Endothelial cell (in vitro differentiated cells): ENCODE data around the gene KCNH4. TPM values are rescaled to one million over a fixed set of nuclear protein-coding genes. Genes with fewer than 3 reads are reported as not detected.

Experiments used
- DNase-seq: peaks from one replicate; pipeline ENCODE4 v3.0.0; 2021; ENCODE audit warnings: low spot score
- H3K27ac Mint-ChIP-seq: one replicate; pipeline ENCODE4 v1.8.0; 2021; ENCODE audit warnings: mixed read lengths, inconsistent platforms; ENCODE audit not compliant: unreplicated experiment
- H3K27me3 Mint-ChIP-seq: one replicate; pipeline ENCODE4 v1.8.0; 2021; ENCODE audit warnings: mild to moderate bottlenecking, moderate library complexity, mixed read lengths, inconsistent platforms; ENCODE audit not compliant: unreplicated experiment
- H3K36me3 Mint-ChIP-seq: one replicate; pipeline ENCODE4 v1.8.0; 2021; ENCODE audit warnings: mild to moderate bottlenecking, low read depth, mixed read lengths, inconsistent platforms; ENCODE audit not compliant: unreplicated experiment
- H3K4me1 Mint-ChIP-seq: one replicate; pipeline ENCODE4 v1.8.0; 2021; ENCODE audit warnings: mild to moderate bottlenecking, mixed read lengths, inconsistent platforms; ENCODE audit not compliant: unreplicated experiment
- H3K4me3 Mint-ChIP-seq: one replicate; pipeline ENCODE4 v1.8.0; 2021; ENCODE audit warnings: mild to moderate bottlenecking, mixed read lengths, inconsistent platforms; ENCODE audit not compliant: unreplicated experiment
- H3K9me3 Mint-ChIP-seq: one replicate; pipeline ENCODE4 v1.8.0; 2021; ENCODE audit warnings: mixed read lengths, inconsistent platforms; ENCODE audit not compliant: unreplicated experiment
- total RNA-seq: library from RNA; stranded (reverse); fragmentation: NEBNext Ultra II Directional; extraction: Animal tissue kit (Norgen Biotek cat#: 25700); gene quantifications from one replicate; pipeline ENCODE4 v1.2.1, GENCODE V29; 2021; ENCODE audit not compliant: unreplicated experiment
- TF ChIP-seq, protein P1 (sequence below): fragments of 200-600 bp; sonication (generic); IDR thresholded peaks from one replicate; pipeline ENCODE4 v1.5.0; 2021; ENCODE audit warnings: antibody characterized with exemption; ENCODE audit not compliant: unreplicated experiment

KCNH4 gene
- total RNA-seq, 1 donor from 2014 or later = 0.08 TPM

DNA sequence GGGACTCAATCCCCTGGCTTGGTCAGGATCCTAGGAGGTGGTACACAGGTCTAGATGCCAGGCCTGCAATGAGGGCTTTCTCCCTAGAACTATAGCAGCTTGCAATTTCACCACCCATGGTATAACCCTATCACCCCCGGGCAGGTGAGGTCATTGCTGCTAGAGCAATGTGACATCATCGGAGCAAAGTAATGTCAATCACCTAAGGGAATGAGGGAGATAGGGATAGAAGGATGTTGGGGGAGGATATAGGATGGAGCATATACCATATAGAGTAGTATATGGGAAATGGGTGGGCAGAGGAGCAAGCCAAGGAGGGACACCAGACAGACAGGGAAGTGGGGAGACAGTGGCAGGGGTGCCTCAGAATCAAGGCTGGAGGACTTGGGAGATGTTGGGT lies 3.3 kb downstream of the KCNH4 start:
- no peak overlapping the region for H3K27ac Mint-ChIP-seq
- no peak for DNase-seq
- peaks cover 5% of the 10 kb centered on the region for H3K36me3 Mint-ChIP-seq
- no peaks in the 10 kb centered on the region for H3K9me3 Mint-ChIP-seq
- peaks cover 19% of the 10 kb centered on the region for H3K27me3 Mint-ChIP-seq
- TF ChIP-seq, protein P1, sequence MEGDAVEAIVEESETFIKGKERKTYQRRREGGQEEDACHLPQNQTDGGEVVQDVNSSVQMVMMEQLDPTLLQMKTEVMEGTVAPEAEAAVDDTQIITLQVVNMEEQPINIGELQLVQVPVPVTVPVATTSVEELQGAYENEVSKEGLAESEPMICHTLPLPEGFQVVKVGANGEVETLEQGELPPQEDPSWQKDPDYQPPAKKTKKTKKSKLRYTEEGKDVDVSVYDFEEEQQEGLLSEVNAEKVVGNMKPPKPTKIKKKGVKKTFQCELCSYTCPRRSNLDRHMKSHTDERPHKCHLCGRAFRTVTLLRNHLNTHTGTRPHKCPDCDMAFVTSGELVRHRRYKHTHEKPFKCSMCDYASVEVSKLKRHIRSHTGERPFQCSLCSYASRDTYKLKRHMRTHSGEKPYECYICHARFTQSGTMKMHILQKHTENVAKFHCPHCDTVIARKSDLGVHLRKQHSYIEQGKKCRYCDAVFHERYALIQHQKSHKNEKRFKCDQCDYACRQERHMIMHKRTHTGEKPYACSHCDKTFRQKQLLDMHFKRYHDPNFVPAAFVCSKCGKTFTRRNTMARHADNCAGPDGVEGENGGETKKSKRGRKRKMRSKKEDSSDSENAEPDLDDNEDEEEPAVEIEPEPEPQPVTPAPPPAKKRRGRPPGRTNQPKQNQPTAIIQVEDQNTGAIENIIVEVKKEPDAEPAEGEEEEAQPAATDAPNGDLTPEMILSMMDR = no peak
- H3K4me1 Mint-ChIP-seq = peaks cover 7% of the 10 kb centered on the region
- H3K4me3 Mint-ChIP-seq = no peak overlapping the region

DNA sequence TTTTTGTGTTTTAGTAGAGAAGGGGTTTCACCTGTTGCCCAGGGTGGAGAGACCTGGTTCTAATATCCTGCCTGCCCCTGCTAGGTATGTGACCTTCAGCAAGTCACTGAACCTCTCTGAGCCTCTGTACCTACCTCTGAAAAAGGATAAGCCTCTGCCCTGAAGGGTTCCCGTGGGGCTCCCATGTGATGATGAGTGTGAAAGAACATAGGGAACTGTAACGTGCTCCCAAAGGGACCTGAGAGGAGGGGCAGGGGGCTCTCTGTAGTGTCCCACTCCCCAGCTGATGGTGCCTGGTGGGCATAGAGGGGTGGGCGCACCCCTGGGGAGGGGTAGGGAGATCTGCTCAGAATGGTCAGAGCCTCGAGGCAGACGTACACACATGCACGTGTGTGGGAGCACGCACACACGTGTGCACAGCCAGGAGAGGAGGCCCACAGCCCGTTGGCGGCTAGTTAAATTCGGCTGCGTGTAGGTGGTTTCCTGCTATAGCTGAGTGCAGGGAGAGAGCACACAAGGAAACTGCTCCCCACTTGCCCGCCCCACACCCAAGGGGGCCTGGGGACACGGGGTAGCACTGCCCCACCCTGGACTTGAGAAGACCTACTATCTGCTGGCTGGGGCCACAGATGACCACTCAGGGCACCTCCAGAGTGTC lies 6.7 kb downstream of the KCNH4 start:
- peaks cover 20% of the 10 kb centered on the region for H3K27me3 Mint-ChIP-seq
- TF ChIP-seq, protein P1 = no peak
- H3K27ac Mint-ChIP-seq = no peak overlapping the region
- H3K4me1 Mint-ChIP-seq = peaks cover 11% of the 10 kb centered on the region
- no peak for DNase-seq
- H3K36me3 Mint-ChIP-seq = peaks cover 5% of the 10 kb centered on the region
- H3K9me3 Mint-ChIP-seq = no peaks in the 10 kb centered on the region
- H3K4me3 Mint-ChIP-seq = no peak overlapping the region

DNA sequence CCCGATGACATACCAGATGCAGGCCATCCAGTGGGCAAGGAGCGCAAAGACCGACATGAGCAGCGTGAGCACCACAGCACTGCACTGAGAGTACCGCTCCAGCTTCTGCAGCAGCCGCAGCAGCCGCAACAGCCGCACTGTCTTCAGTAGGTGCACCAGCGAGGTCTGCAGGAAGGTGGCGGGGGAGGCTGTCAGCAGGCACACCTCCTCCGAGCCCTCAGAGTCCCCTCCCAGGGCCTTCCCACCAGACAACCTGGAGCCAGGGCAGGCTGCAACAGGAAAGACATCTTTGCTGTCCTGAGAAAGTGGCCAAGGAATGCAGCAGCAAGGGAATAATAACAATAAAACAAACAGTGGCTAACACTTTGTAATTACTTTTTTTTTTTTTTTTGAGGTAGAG lies 9.1 kb downstream of the KCNH4 start:
- Mint-ChIP-seq H3K36me3 (peaks cover 5% of the 10 kb centered on the region), H3K4me3 (no peak overlapping the region)

DNA sequence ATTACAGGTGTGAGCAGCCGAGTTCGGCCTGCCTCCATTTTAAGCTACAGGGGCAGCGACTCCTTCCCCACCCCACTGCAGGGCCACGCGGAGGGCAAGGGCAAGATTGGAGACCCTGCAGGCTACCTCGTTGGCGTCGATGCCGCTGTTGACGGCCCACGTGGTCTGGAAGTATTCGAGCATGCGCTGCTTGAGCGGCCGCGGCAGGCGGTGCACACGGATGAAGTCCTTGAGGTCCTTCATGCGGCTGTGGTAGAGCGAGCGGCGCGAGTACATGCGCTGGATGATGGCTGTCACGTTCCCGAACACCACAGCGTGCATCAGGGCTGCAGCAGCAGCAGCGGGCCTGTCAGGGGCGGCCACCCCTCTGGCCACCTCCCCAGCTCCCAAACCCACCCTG lies 11.6 kb downstream of the KCNH4 start:
- no peaks in the 10 kb centered on the region for H3K9me3 Mint-ChIP-seq
- H3K27me3 Mint-ChIP-seq = peaks cover 16% of the 10 kb centered on the region
- H3K4me3 Mint-ChIP-seq = peak overlapping the region; percentile 47
- no peak overlapping the region for H3K27ac Mint-ChIP-seq
- DNase-seq = no peak
- peaks cover 10% of the 10 kb centered on the region for H3K4me1 Mint-ChIP-seq
- no peaks in the 10 kb centered on the region for H3K36me3 Mint-ChIP-seq
- TF ChIP-seq, protein P1 = no peak

More for the DNA sequence above, 9.1 kb downstream of the KCNH4 start:
- no peak for DNase-seq
- TF ChIP-seq, protein P1 = no peak
- Mint-ChIP-seq H3K27me3 (peaks cover 24% of the 10 kb centered on the region), H3K9me3 (no peaks in the 10 kb centered on the region), H3K27ac (no peak overlapping the region), H3K4me1 (peaks cover 8% of the 10 kb centered on the region)

DNA sequence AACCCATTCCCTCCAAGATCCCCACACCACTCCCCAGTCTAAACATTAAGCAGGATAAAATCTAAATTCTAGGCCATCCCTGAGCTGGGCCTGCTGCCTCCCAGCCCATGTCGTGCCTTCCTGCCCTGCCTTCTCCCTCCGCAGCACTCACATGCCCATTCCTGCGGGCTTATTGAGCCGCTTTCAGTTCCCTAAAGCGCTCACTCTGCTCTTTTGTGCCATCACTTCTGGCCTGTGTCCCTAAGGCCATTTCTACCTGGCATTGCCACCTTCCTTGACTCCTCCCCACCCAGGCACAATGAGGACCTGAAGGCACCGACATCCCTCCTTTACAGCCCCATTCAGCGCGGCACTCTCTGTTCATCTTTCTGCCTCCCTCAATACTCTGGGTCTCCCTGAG lies 13.1 kb downstream of the KCNH4 start:
- peaks cover 18% of the 10 kb centered on the region for H3K27me3 Mint-ChIP-seq
- TF ChIP-seq, protein P1 = no peak
- no peaks in the 10 kb centered on the region for H3K9me3 Mint-ChIP-seq
- H3K4me3 Mint-ChIP-seq = peak overlapping the region; percentile 28
- no peak for DNase-seq
- no peaks in the 10 kb centered on the region for H3K36me3 Mint-ChIP-seq
- H3K4me1 Mint-ChIP-seq = peaks cover 10% of the 10 kb centered on the region
- H3K27ac Mint-ChIP-seq = no peak overlapping the region
